IPS-15b (cell line): Measurements from ENCODE around the gene DMD.

Source experiments
- H3K27me3 ChIP-seq: one replicate; pipeline ENCODE4 v1.6.1; 2013; ENCODE audit warnings: low read length; ENCODE audit not compliant: control insufficient read depth, insufficient read depth
- H3K36me3 ChIP-seq: one replicate; pipeline ENCODE4 v1.6.1; 2013; ENCODE audit warnings: low read length; ENCODE audit not compliant: control insufficient read depth, insufficient read depth
- H3K4me1 ChIP-seq: one replicate; pipeline ENCODE4 v1.6.1; 2013; ENCODE audit warnings: mild to moderate bottlenecking, low read length; ENCODE audit not compliant: control insufficient read depth, insufficient read depth
- H3K4me3 ChIP-seq: one replicate; pipeline ENCODE4 v1.5.1; 2013; ENCODE audit warnings: low read depth, low read length
- H3K9ac ChIP-seq: one replicate; pipeline ENCODE4 v1.6.1; 2013; ENCODE audit warnings: low read depth, mild to moderate bottlenecking, low read length
- H3K9me3 ChIP-seq: one replicate; pipeline ENCODE4 v1.6.1; 2013; ENCODE audit warnings: mild to moderate bottlenecking, low read length; ENCODE audit not compliant: control insufficient read depth, insufficient read depth

Gene DMD

DNA sequence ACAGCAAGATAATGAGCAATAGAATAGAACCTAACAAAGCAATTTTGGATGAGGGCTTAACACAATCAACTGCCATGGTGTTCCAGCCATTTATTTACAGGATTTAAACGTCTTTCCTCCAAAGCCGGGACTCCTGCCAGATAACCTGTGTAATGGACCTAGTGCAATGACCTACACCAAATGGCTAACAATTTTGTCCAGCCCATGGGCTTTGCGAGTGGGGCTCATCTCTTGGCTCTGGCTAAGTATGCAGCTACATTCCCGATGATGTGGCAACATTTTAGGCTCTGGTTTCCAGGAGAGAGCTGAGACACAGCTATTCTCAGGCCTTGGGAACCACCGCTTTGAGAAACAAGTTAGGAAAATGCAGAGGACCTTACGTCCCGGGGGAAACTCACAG, 1317.2 kb downstream of the DMD start:
- Histone ChIP-seq H3K9ac (no peak overlapping the region), H3K4me1 (no peaks in the 10 kb centered on the region), H3K9me3 (no peaks in the 10 kb centered on the region), H3K27me3 (no peaks in the 10 kb centered on the region), H3K4me3 (no peak overlapping the region), H3K36me3 (no peaks in the 10 kb centered on the region)

DNA sequence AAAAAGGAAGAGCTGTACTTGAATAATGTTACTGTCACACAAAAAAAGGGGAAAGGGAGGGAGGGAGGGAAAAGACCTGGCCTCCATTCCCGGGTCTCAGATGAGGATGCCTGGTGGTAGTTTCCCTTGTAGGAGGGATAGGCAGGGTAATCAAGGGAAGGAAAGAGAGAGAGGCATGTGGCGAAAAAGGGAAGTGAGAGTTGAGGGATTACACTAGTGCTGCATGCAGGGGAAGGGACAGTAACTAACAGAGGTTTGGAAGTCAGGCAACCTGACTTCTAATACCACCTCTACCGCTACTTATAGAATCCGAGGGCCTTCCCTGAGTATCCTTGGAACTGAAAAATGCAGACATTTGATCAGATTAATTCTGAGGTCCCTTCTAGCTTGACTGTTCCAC, 1317.8 kb downstream of the DMD start:
- no peaks in the 10 kb centered on the region for H3K4me1 ChIP-seq
- H3K9ac ChIP-seq: no peak overlapping the region
- no peaks in the 10 kb centered on the region for H3K9me3 ChIP-seq
- no peak overlapping the region for H3K4me3 ChIP-seq
- H3K36me3 ChIP-seq: no peaks in the 10 kb centered on the region
- H3K27me3 ChIP-seq: no peaks in the 10 kb centered on the region

DNA sequence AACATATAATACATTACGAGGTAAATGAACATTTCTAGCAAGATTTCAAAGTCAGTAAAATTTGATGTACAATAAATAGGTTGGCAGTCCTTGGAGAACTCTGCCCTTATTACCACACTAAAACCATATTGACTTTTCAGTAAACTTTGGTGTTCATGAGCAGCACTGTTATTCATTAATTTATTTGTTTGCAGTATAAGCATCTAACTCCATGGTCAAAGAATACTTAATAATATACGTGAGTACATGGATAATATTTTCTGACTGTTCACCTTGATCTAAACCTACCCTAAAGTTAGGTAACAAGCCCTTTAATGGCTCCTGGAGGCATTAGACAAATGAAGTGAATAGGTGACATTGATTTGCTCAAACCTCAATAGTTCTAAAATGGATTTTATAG, 1322.3 kb downstream of the DMD start:
- H3K4me3 ChIP-seq: no peak overlapping the region
- H3K27me3 ChIP-seq: no peaks in the 10 kb centered on the region

DNA sequence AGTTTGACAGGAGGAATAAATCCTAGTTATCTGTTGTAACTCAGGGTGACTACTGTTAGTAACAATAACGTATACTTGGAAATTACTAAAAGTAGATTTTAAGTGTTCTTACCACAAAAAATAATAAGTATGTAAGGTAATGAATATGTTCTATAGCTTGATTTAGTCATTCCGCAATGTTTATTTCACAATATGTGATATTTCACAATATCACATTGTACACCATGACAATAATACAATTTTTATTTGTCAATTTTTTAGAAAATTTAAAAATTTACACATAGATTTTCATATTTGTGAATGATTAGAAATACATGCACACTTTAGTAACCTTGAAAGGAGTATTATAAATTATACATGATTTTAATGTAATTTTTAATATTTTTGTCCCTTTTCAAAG, 1326.8 kb downstream of the DMD start:
- H3K4me3 ChIP-seq: no peak overlapping the region
- H3K4me1 ChIP-seq: no peaks in the 10 kb centered on the region
- H3K9ac ChIP-seq: no peak overlapping the region
- no peaks in the 10 kb centered on the region for H3K9me3 ChIP-seq
- H3K27me3 ChIP-seq: no peaks in the 10 kb centered on the region
- H3K36me3 ChIP-seq: no peaks in the 10 kb centered on the region

More for the DNA sequence above, 1322.3 kb downstream of the DMD start:
- no peaks in the 10 kb centered on the region for H3K36me3 ChIP-seq
- no peaks in the 10 kb centered on the region for H3K4me1 ChIP-seq
- H3K9me3 ChIP-seq: no peaks in the 10 kb centered on the region
- no peak overlapping the region for H3K9ac ChIP-seq

DNA sequence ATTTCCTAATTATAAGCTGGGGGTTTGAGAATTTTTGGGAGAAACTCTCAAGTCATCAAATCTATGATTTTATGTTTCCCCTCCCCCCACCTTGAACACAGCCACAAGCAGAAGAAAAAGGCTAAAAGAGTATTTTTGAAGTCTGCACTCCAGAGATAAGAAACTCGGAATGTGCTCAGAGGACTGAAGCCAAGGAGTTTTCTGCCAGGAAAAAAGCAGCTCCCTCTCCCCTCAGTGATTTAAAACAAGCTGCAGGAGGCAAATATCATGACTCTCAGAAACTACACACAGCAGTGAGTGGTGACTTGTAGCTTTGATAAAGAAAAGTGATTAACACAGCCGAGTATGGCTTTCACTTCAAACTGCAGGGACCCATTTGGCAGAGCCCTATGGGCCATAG, 1339.3 kb downstream of the DMD start:
- Histone ChIP-seq H3K4me1 (peaks cover 3% of the 10 kb centered on the region), H3K9ac (no peak overlapping the region), H3K27me3 (no peaks in the 10 kb centered on the region), H3K4me3 (no peak overlapping the region), H3K9me3 (no peaks in the 10 kb centered on the region), H3K36me3 (no peaks in the 10 kb centered on the region)

DNA sequence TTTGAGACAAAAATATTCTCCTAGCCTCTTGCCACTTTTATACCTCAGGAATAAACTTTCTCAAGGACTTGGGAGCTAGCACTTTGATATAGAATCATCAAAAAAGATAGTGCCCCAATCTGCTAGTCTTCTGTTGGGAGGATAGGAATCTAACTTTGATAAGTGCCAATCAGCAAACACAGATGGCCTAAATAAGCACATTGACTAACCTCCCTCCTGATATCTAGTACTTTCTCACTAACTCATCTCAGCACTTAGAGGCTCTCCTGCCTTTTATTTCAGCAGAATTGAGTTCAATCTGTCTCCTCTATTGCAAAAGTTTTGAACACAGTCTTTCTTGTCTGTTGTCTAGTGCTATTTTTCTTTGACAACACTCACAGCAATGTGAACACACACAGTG, 1341.1 kb downstream of the DMD start:
- peaks cover 3% of the 10 kb centered on the region for H3K4me1 ChIP-seq
- H3K4me3 ChIP-seq: no peak overlapping the region
- no peak overlapping the region for H3K9ac ChIP-seq
- H3K27me3 ChIP-seq: no peaks in the 10 kb centered on the region
- no peaks in the 10 kb centered on the region for H3K36me3 ChIP-seq
- H3K9me3 ChIP-seq: no peaks in the 10 kb centered on the region

DNA sequence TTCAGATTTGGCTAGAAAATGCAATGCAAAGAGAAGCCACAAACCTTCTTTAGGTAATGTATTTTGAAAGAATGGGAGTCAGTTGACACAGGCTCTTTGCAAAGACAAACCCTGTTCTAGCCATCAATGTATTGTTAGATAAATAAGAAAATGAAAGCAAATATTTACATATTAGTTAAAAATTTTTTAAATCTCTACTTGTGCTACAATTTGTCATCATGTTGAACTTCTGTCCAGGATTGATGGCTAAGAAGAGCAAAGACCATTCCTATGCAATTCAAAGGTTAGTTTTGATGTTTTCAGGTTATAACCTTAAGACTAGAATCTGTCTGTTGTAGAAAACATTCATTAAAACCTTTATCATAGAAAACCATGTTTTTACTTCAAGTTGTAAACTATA, 1350.7 kb downstream of the DMD start:
- Histone ChIP-seq H3K4me1 (no peaks in the 10 kb centered on the region), H3K4me3 (no peak overlapping the region), H3K27me3 (no peaks in the 10 kb centered on the region), H3K9ac (no peak overlapping the region), H3K9me3 (no peaks in the 10 kb centered on the region), H3K36me3 (no peaks in the 10 kb centered on the region)

DNA sequence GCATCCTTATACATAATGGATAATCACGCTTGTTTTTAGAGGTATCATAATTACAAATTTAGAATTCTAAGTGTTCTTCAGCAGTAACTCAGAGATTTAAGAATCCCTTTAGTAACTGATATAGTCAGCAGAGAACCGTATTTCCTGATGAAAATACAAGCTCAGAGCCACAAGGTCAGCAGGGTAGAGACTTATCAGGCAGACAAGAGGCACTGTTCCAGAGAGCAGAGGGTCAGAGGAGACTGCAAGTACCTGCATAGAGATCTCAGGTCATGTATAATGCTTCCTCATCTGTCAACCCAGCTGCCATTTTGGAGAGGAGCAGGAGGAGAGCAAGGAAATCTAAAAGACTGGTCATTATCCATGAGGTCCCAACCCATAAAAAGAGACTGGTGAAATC, 1352.4 kb downstream of the DMD start:
- H3K9me3 ChIP-seq: no peaks in the 10 kb centered on the region
- no peak overlapping the region for H3K9ac ChIP-seq
- no peaks in the 10 kb centered on the region for H3K36me3 ChIP-seq
- H3K4me3 ChIP-seq: no peak overlapping the region
- no peaks in the 10 kb centered on the region for H3K27me3 ChIP-seq
- no peaks in the 10 kb centered on the region for H3K4me1 ChIP-seq

DNA sequence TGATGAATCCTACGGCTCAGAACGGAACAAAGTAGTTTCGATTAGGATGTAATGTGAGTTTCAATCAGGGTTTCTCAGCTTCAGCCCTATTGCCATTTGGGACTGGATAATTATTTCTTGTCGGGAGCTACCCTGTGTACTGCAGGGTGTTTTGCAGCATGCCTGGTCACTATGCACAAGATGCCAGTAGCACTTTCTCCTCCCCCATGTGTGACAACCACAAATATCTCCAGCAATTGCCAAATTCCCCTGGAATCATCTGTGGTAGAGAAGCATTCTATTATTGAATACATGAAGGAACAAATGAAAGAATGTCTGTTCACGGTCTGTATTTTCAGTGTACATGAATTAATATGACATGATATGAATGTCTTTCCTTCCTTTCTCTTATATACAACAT, 1356.6 kb downstream of the DMD start:
- H3K9ac ChIP-seq: no peak overlapping the region
- H3K4me1 ChIP-seq: no peaks in the 10 kb centered on the region
- H3K9me3 ChIP-seq: no peaks in the 10 kb centered on the region
- H3K4me3 ChIP-seq: no peak overlapping the region
- H3K36me3 ChIP-seq: no peaks in the 10 kb centered on the region
- no peaks in the 10 kb centered on the region for H3K27me3 ChIP-seq

DNA sequence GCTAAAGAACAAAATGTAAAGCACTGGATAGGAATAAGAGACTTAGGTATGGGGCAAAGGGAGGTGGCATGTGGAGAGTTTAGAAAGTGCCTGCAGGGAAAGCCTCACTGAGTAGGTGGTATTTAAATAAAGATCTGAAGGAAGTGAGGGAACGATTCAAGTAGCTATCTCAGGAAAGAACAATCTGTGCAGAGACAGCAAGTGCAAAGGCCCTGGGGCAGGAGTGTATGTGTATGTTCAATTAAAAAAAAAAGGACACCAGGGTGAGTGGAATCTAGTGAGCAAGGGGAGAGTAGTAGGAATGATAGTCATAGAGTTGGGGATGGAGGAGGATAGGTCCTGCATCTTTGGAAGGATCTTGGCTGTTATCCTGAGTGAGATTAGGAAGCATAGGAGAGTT, 1359.6 kb downstream of the DMD start:
- H3K4me3 ChIP-seq: no peak overlapping the region
- no peaks in the 10 kb centered on the region for H3K4me1 ChIP-seq
- H3K9ac ChIP-seq: no peak overlapping the region
- no peaks in the 10 kb centered on the region for H3K9me3 ChIP-seq
- no peaks in the 10 kb centered on the region for H3K36me3 ChIP-seq
- no peaks in the 10 kb centered on the region for H3K27me3 ChIP-seq

DNA sequence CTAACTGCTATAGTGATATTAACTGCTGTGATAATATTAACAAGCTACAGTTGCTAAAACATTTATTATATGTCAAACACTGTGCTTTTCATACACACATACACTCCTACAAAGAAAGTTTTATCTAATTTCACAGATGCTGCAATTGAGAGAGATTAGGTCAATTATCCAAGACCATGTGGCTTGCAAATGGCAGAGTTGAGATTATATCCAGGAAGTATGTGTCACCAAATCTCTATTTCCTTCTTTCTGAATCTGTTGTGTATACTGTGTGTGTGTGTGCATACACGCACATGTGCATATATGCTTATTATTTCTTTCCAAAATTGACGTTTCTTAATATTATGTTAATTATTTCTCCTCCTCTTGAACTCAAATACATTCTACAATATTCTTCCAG, 1363.6 kb downstream of the DMD start:
- no peaks in the 10 kb centered on the region for H3K4me1 ChIP-seq
- no peak overlapping the region for H3K4me3 ChIP-seq
- H3K9me3 ChIP-seq: no peaks in the 10 kb centered on the region
- H3K27me3 ChIP-seq: no peaks in the 10 kb centered on the region
- no peaks in the 10 kb centered on the region for H3K36me3 ChIP-seq
- no peak overlapping the region for H3K9ac ChIP-seq

DNA sequence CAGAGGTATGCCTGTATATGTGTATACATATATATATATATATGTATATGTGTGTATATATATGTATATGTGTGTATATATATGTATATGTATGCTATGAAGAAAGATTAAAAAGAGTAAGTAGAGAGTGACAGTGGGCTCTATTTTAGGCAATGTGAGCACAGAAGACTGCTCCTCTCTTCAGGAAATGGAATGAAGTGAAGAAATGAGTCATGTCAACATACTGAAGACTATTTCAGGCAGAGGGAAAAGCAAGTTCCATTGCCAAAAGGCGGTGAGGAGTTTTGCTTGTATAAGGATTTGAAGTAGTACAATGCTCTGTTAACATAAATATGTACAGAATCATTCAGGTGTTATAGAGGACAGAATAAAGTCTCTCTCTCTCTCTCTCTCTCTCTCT, 1366.3 kb downstream of the DMD start:
- Histone ChIP-seq H3K9ac (no peak overlapping the region), H3K36me3 (no peaks in the 10 kb centered on the region), H3K9me3 (no peaks in the 10 kb centered on the region), H3K4me3 (no peak overlapping the region), H3K4me1 (no peaks in the 10 kb centered on the region), H3K27me3 (no peaks in the 10 kb centered on the region)

DNA sequence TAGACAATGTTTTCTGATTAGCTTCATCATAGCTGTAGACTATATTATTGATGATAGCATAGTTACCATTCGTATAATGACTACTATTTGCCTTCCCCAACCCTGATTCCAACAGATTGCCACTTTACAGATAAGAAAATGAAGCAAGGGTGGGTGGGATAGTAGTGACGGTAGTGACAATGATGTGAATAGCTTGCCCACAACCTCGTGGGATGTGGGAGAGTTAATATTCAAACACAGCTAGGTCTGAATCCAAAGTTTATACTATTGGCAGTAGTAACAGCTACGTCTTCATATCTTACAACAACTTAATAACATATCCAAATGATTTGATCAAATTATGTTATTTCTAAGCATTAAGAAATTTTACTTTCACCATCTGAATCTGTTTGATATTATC, 1372.7 kb downstream of the DMD start:
- no peak overlapping the region for H3K4me3 ChIP-seq
- H3K9me3 ChIP-seq: no peaks in the 10 kb centered on the region
- H3K36me3 ChIP-seq: no peaks in the 10 kb centered on the region
- no peaks in the 10 kb centered on the region for H3K4me1 ChIP-seq
- H3K9ac ChIP-seq: no peak overlapping the region
- no peaks in the 10 kb centered on the region for H3K27me3 ChIP-seq
